Measurements from ENCODE around the gene DENND5B.
"Not testable (repeated sequence)": the region's sequence is repeated elsewhere in the genome, so short reads cannot be mapped to it uniquely, and the experiment has no call there.

Gene DENND5B

GRCh38 chr12:31589598-31589903, 1.4 kb downstream of the DENND5B start:
- Histone ChIP-seq H3K36me3 (ENCODE audit: control insufficient read depth, insufficient read depth, low read length) (no peaks in the 10 kb centered on the region), H3K9ac (ENCODE audit: low read length) (peak overlapping the region; percentile 82), H3K9me3 (ENCODE audit: control insufficient read depth, low read length) (no peaks in the 10 kb centered on the region), H3K4me3 (ENCODE audit: low read length) (peak overlapping the region; percentile 57), H3K4me1 (ENCODE audit: control insufficient read depth, insufficient read depth, low read length) (peaks cover 38% of the 10 kb centered on the region), H3K27me3 (ENCODE audit: control insufficient read depth, insufficient read depth, low read length) (no peaks in the 10 kb centered on the region)

GRCh38 chr12:31588976-31589375, 2.0 kb downstream of the DENND5B start:
- H3K4me1 ChIP-seq (ENCODE audit: control insufficient read depth, insufficient read depth, low read length), result peaks cover 38% of the 10 kb centered on the region
- no peaks in the 10 kb centered on the region for H3K27me3 ChIP-seq (ENCODE audit: control insufficient read depth, insufficient read depth, low read length)
- H3K9ac ChIP-seq (ENCODE audit: low read length), result peak overlapping the region; percentile 82
- H3K4me3 ChIP-seq (ENCODE audit: low read length), result no peak overlapping the region
- H3K36me3 ChIP-seq (ENCODE audit: control insufficient read depth, insufficient read depth, low read length), result no peaks in the 10 kb centered on the region
- no peaks in the 10 kb centered on the region for H3K9me3 ChIP-seq (ENCODE audit: control insufficient read depth, low read length)

- Histone ChIP-seq H3K9me3 (ENCODE audit: control insufficient read depth, low read length) (no peaks in the 10 kb centered on the region), H3K27me3 (ENCODE audit: control insufficient read depth, insufficient read depth, low read length) (no peaks in the 10 kb centered on the region), H3K9ac (ENCODE audit: low read length) (no peak overlapping the region), H3K4me3 (ENCODE audit: low read length) (no peak overlapping the region), H3K4me1 (ENCODE audit: control insufficient read depth, insufficient read depth, low read length) (peaks cover 38% of the 10 kb centered on the region), H3K36me3 (ENCODE audit: control insufficient read depth, insufficient read depth, low read length) (no peaks in the 10 kb centered on the region)
Observed at GRCh38 chr12:31586728-31587127, 4.2 kb downstream of the DENND5B start.

GRCh38 chr12:31585895-31586294, 5.0 kb downstream of the DENND5B start:
- no peaks in the 10 kb centered on the region for H3K36me3 ChIP-seq (ENCODE audit: control insufficient read depth, insufficient read depth, low read length)
- no peaks in the 10 kb centered on the region for H3K9me3 ChIP-seq (ENCODE audit: control insufficient read depth, low read length)
- peak overlapping the region; percentile 7 for H3K9ac ChIP-seq (ENCODE audit: low read length)
- no peaks in the 10 kb centered on the region for H3K27me3 ChIP-seq (ENCODE audit: control insufficient read depth, insufficient read depth, low read length)
- no peak overlapping the region for H3K4me3 ChIP-seq (ENCODE audit: low read length)
- peaks cover 32% of the 10 kb centered on the region for H3K4me1 ChIP-seq (ENCODE audit: control insufficient read depth, insufficient read depth, low read length)

- Histone ChIP-seq H3K4me1 (ENCODE audit: control insufficient read depth, insufficient read depth, low read length) (peaks cover 32% of the 10 kb centered on the region), H3K4me3 (ENCODE audit: low read length) (no peak overlapping the region)
Observed at GRCh38 chr12:31585271-31585670, 5.7 kb downstream of the DENND5B start.

GRCh38 chr12:31584782-31585181, 6.2 kb downstream of the DENND5B start:
- no peaks in the 10 kb centered on the region for H3K36me3 ChIP-seq (ENCODE audit: control insufficient read depth, insufficient read depth, low read length)
- H3K4me3 ChIP-seq (ENCODE audit: low read length), result no peak overlapping the region
- peaks cover 32% of the 10 kb centered on the region for H3K4me1 ChIP-seq (ENCODE audit: control insufficient read depth, insufficient read depth, low read length)
- H3K27me3 ChIP-seq (ENCODE audit: control insufficient read depth, insufficient read depth, low read length), result no peaks in the 10 kb centered on the region
- no peak overlapping the region for H3K9ac ChIP-seq (ENCODE audit: low read length)
- H3K9me3 ChIP-seq (ENCODE audit: control insufficient read depth, low read length), result no peaks in the 10 kb centered on the region

More at GRCh38 chr12:31585271-31585670, 5.7 kb downstream of the DENND5B start:
- Histone ChIP-seq H3K36me3 (ENCODE audit: control insufficient read depth, insufficient read depth, low read length) (no peaks in the 10 kb centered on the region), H3K27me3 (ENCODE audit: control insufficient read depth, insufficient read depth, low read length) (no peaks in the 10 kb centered on the region), H3K9ac (ENCODE audit: low read length) (peak overlapping the region; percentile 7), H3K9me3 (ENCODE audit: control insufficient read depth, low read length) (no peaks in the 10 kb centered on the region)

GRCh38 chr12:31583878-31584277, 7.1 kb downstream of the DENND5B start:
- Histone ChIP-seq H3K9me3 (ENCODE audit: control insufficient read depth, low read length) (no peaks in the 10 kb centered on the region), H3K36me3 (ENCODE audit: control insufficient read depth, insufficient read depth, low read length) (no peaks in the 10 kb centered on the region), H3K4me1 (ENCODE audit: control insufficient read depth, insufficient read depth, low read length) (peaks cover 32% of the 10 kb centered on the region), H3K9ac (ENCODE audit: low read length) (no peak overlapping the region), H3K27me3 (ENCODE audit: control insufficient read depth, insufficient read depth, low read length) (no peaks in the 10 kb centered on the region), H3K4me3 (ENCODE audit: low read length) (no peak overlapping the region)

GRCh38 chr12:31582155-31582554, 8.8 kb downstream of the DENND5B start:
- peaks cover 18% of the 10 kb centered on the region for H3K4me1 ChIP-seq (ENCODE audit: control insufficient read depth, insufficient read depth, low read length)
- H3K9me3 ChIP-seq (ENCODE audit: control insufficient read depth, low read length), result no peaks in the 10 kb centered on the region
- H3K36me3 ChIP-seq (ENCODE audit: control insufficient read depth, insufficient read depth, low read length), result no peaks in the 10 kb centered on the region
- H3K4me3 ChIP-seq (ENCODE audit: low read length), result no peak overlapping the region
- no peak overlapping the region for H3K9ac ChIP-seq (ENCODE audit: low read length)
- H3K27me3 ChIP-seq (ENCODE audit: control insufficient read depth, insufficient read depth, low read length), result no peaks in the 10 kb centered on the region

- Histone ChIP-seq H3K36me3 (ENCODE audit: control insufficient read depth, insufficient read depth, low read length) (no peaks in the 10 kb centered on the region), H3K4me1 (ENCODE audit: control insufficient read depth, insufficient read depth, low read length) (peaks cover 8% of the 10 kb centered on the region), H3K27me3 (ENCODE audit: control insufficient read depth, insufficient read depth, low read length) (no peaks in the 10 kb centered on the region), H3K9me3 (ENCODE audit: control insufficient read depth, low read length) (no peaks in the 10 kb centered on the region), H3K4me3 (ENCODE audit: low read length) (no peak overlapping the region), H3K9ac (ENCODE audit: low read length) (no peak overlapping the region)
Observed at GRCh38 chr12:31578632-31579031, 12.3 kb downstream of the DENND5B start.

GRCh38 chr12:31574803-31575575, 15.9 kb downstream of the DENND5B start:
- Histone ChIP-seq H3K9ac (ENCODE audit: low read length) (no peak overlapping the region), H3K4me3 (ENCODE audit: low read length) (no peak overlapping the region), H3K9me3 (ENCODE audit: control insufficient read depth, low read length) (no peaks in the 10 kb centered on the region), H3K36me3 (ENCODE audit: control insufficient read depth, insufficient read depth, low read length) (no peaks in the 10 kb centered on the region), H3K27me3 (ENCODE audit: control insufficient read depth, insufficient read depth, low read length) (no peaks in the 10 kb centered on the region), H3K4me1 (ENCODE audit: control insufficient read depth, insufficient read depth, low read length) (peaks cover 12% of the 10 kb centered on the region)

- not testable (repeated sequence) for H3K27me3 ChIP-seq (ENCODE audit: control insufficient read depth, insufficient read depth, low read length); H3K9me3 ChIP-seq (ENCODE audit: control insufficient read depth, low read length); H3K36me3 ChIP-seq (ENCODE audit: control insufficient read depth, insufficient read depth, low read length); H3K9ac ChIP-seq (ENCODE audit: low read length); H3K4me3 ChIP-seq (ENCODE audit: low read length)
- H3K4me1 ChIP-seq (ENCODE audit: control insufficient read depth, insufficient read depth, low read length), result peaks cover 12% of the 10 kb centered on the region
Observed at GRCh38 chr12:31574367-31574766, 16.6 kb downstream of the DENND5B start.

GRCh38 chr12:31572900-31573600, 17.9 kb downstream of the DENND5B start:
- Histone ChIP-seq H3K4me1 (ENCODE audit: control insufficient read depth, insufficient read depth, low read length) (peaks cover 12% of the 10 kb centered on the region), H3K27me3 (ENCODE audit: control insufficient read depth, insufficient read depth, low read length) (no peaks in the 10 kb centered on the region), H3K36me3 (ENCODE audit: control insufficient read depth, insufficient read depth, low read length) (no peaks in the 10 kb centered on the region), H3K9me3 (ENCODE audit: control insufficient read depth, low read length) (no peaks in the 10 kb centered on the region), H3K9ac (ENCODE audit: low read length) (no peak overlapping the region), H3K4me3 (ENCODE audit: low read length) (no peak overlapping the region)

Measured in mucosa of stomach (tissue), 1 donor.